GM19238 (cell line): ENCODE data around the gene CCNG1.
"Not testable (repeated sequence)": the region's sequence is repeated elsewhere in the genome, so short reads cannot be mapped to it uniquely, and the experiment has no call there.

ENCODE experiments used
- DNase-seq: peaks from one replicate; pipeline ENCODE4 v3.0.0; 2011; ENCODE audit warnings: low spot score; ENCODE audit not compliant: insufficient read length

The CCNG1 gene

DNA sequence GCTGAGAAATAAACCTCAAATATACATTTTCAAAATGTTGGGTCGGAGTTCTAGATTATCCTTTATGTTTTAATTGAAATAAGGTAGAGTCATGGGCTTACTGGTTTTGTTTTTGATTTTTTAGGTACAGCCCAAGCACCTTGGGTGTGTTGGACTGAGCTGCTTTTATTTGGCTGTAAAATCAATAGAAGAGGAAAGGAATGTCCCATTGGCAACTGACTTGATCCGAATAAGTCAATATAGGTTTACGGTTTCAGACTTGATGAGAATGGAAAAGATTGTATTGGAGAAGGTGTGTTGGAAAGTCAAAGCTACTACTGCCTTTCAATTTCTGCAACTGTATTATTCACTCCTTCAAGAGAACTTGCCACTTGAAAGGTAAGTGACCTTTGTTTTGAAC lies 3.6 kb downstream of the CCNG1 start:
- no peak for DNase-seq

DNA sequence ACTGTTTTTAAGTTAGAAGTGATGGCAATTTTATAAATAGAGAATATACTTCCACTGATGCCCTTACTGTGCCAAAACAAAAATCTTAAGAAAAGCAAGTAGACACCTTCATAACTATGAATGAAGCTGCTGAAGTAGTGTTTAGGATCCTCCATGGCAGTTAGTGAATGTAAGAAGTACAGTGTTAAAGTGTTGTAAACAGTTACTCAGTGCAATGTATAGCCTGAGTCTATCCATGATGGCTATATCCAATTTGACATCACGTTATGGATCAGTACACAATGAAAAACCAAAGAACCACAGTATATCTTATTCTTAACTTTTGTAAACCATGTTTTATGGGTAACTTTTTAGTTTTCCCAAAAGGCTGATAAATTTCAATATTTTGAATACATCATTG lies 7.1 kb downstream of the CCNG1 start:
- no peak for DNase-seq

GRCh38 chr5:163445345-163445744 lies 8.0 kb downstream of the CCNG1 start:
- DNase-seq, result no peak

DNA sequence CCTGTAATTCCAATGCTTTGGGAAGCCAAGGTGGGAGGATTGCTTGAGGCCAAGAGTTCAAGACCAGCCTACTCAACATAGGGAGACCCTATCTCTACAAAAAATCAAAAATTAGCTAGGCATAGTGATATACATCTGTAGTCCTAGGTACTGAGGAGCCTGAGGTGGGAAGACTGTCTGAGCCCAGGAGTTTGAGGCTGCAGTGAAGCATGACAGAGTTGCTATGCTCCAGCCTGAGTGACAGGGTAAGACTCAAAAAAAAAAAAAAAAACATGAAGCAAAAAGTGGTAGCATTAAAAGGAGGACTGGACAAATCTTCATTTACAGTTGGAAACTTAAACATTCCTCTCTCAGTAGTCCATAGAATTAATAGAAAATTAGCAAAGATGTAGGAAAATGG lies 9.8 kb downstream of the CCNG1 start:
- no peak for DNase-seq

DNA sequence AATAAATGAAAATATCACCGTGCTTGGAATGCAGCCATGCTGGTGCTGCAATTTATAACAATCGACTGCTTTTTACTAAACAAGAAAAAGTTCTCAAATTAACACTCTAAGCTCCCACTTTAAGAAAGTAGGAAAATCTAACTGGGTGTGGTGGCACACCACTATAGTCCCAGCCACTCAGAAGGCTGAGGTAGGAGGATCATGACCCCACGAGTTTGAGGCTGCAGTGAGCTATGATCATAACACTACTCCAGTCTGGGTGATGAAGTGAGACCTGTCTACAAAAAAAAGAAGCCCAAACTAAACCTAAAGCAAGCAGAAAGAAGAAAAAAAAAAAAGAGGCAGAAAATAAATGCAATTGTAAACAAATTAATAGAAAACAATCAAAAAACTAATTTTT lies 10.5 kb downstream of the CCNG1 start:
- DNase-seq, result no peak

DNA sequence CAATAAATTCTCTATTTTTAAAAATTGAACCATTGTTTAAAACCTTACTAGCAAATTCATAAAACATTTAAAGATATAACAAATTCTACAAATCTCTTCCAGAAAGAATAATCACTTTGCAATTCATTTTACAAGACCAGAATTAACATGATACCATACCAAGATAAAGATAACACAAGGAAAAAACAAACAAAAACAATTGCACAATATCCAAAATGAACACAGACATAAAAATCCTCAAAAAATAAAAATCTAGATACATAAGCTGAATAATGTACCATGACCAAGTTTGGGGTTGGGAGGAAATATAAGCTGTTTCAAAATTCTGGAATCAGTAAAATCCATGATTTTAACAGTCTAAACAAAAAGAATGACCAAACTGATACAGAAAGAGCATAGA lies 11.1 kb downstream of the CCNG1 start:
- no peak for DNase-seq

- DNase-seq, result no peak
These were observed 14.1 kb downstream of the CCNG1 start for GRCh38 chr5:163451489-163451888.

- DNase-seq, result no peak
These were observed 16.3 kb downstream of the CCNG1 start for GRCh38 chr5:163453705-163454104.

DNA sequence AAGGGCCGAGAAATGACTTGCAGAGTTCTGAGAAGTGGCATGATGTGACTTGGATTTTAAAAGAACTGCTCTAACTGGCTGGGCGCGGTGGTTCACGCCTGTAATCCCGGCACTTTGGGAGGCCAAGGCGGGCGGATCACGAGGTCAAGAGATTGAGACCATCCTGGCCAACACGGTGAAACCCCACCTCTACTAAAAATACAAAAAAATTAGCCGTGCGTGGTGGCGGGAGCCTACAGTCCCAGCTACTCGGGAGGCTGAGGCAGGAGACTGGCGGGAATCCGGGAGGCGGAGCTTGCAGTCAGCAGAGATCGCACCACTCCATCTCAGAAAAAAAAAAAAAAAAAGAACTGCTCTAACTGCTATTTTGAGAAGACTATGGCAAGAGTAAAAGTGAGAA lies 18.0 kb downstream of the CCNG1 start:
- not testable (repeated sequence) for DNase-seq

DNA sequence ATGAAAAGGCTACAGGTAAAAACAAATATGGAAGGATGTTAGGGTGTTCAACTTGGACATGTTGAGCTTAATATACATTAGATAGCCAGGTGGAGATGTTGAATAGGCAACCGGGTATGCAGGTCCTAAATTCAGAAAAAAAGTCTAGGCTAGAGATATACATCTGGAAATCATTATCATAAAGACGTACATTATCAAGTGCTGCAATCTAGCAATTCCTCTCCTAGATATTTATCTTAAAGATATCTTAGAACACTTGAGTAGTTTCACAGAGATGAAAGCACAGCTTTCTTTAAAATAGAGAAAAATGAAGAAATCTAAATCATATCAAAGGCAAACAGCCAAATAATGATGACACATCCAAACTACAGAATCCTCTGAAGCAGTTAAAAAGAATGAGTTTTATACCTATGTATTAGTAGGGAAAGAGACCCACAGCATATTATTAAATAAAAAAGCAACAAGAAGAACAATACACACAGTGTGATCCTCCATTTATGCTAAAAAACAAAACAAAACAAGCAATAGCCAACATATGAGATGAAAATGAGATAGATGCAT lies 18.7 kb downstream of the CCNG1 start:
- no peak for DNase-seq

DNA sequence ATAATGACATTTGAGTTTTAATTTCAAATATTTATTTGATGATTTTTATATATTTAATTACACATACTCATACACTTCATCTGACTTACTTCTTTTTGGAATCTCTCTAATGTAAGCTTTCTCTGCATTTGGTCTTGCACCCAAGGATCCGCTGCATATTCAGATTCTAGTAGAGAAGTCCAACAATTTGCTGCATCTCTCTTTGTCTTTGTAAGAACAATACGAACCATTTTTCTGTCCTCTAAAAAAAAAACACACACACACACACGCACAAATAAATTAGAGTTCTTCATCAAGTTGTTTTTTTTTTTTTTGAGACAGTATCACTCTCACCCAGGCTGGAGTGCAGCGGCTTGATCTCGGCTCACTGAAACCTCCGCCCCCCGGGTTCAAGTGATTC lies 19.4 kb downstream of the CCNG1 start:
- DNase-seq, result no peak

GRCh38 chr5:163458778-163459385 lies 21.5 kb downstream of the CCNG1 start:
- DNase-seq, result no peak

DNA sequence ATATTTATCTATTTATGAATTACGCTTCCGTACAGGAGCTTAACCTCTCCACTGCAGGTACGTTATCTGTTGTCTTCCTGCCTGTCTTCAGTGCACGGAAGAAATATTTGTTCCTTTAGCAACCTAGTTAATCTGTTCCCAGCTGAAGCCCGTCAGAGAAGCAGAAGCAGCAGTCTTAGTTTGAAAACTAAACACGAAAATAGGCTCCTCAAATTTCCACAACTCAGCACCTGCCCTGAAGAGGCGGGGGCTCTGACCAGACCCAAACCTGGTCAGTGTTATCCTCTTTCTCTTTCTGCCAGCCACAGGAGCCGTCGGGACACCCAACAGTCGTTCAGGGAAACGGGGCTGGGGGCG lies 22.0 kb downstream of the CCNG1 start:
- no peak for DNase-seq

- DNase-seq, result peak; percentile 50
These were observed 22.6 kb downstream of the CCNG1 start, which contains the start of gene NUDCD2 for GRCh38 chr5:163459819-163460561. NUDCD2 (minus strand) TSS chr5:163460102; CDS start chr5:163460050, 52 bp downstream.

DNA sequence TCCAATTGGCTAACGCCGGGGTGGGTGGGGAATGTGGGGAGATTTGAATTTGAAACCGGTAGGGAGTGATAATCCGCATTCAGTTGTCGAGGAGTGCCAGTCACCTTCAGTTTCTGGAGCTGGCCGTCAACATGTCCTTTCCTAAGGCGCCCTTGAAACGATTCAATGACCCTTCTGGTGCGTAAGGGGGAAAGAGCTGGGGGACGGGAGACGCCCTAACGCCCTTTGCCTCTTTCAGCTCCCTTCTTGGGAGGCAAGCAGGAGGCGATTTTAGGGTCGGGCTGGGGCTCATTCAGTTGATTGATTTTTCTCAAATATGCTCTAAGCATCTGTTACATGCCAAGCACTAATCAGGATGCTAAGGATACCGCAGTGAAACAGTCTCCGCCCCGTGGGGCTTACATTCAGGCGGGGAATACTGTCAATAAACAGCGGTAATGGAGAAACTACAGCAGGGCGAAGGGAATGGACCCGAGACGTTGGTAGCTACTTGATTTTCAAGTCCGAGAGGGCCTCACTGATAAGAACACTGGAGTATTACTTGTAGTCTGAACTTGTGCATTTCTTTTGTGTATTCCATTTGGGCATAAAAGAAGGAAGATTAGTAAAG lies 23.3 kb downstream of the CCNG1 start, which contains the start of gene HMMR:
Gene HMMR, plus strand, starts transcription at position 71 of the 610 bp plus-strand sequence. Its CDS starts 61 bp downstream, at position 132.
- no peak for DNase-seq

GRCh38 chr5:163463063-163463435 lies 25.7 kb downstream of the CCNG1 start:
- DNase-seq, result no peak

GRCh38 chr5:163467682-163468081 lies 30.3 kb downstream of the CCNG1 start:
- no peak for DNase-seq

- DNase-seq, result no peak
These were observed 36.3 kb downstream of the CCNG1 start for GRCh38 chr5:163473635-163474243.

GRCh38 chr5:163475411-163475810 lies 38.0 kb downstream of the CCNG1 start:
- no peak for DNase-seq

- no peak for DNase-seq
These were observed 41.0 kb downstream of the CCNG1 start for GRCh38 chr5:163478126-163478981.

DNA sequence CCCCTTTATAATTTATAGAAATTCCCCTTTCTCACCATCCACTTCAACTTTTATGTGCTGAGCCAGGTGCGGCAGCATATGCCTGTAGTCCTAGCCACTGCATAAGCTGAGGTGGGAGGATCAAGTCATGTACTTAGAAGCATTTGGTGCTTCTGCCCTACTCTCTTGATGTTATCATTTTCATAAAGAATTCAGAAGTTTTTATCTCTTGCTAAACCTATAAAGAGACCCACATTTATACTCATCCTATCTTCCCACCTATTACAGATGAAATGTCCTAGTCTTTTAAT lies 41.5 kb downstream of the CCNG1 start:
- no peak for DNase-seq
